Measurements from ENCODE around the gene CTPS2. TPM values are rescaled to one million over a fixed set of nuclear protein-coding genes. Genes with fewer than 3 reads are reported as not detected.
"Not testable (repeated sequence)": the region's sequence is repeated elsewhere in the genome, so short reads cannot be mapped to it uniquely, and the experiment has no call there.

The CTPS2 gene
- total and polyA plus RNA-seq, 8 donors = 10.2 to 56.5 (median 49.1) TPM

GRCh38 chrX:16635596-16635995 lies 76.9 kb downstream of the CTPS2 start:
- H3K4me1 ChIP-seq = no peaks in the 10 kb centered on the region
- H3K27me3 ChIP-seq = no peaks in the 10 kb centered on the region
- no peak overlapping the region for H3K4me3 ChIP-seq
- no peaks in the 10 kb centered on the region for H3K9me3 ChIP-seq
- ATAC-seq = no peak
- H3K27ac ChIP-seq = no peak overlapping the region
- TF ChIP-seq CTCF (IDR thresholded peaks at IDR 0.05) = no peak
- H3K36me3 ChIP-seq = peaks cover 0 to 8% of the 10 kb centered on the region in 2 donors
- no peak for DNase-seq
- intact Hi-C loops (cut with DNase I) = no loop called here

GRCh38 chrX:16635040-16635439 lies 77.4 kb downstream of the CTPS2 start:
- no peak overlapping the region for H3K4me3 ChIP-seq
- H3K27me3 ChIP-seq = no peaks in the 10 kb centered on the region
- H3K36me3 ChIP-seq = peaks cover 0 to 8% of the 10 kb centered on the region in 2 donors
- H3K4me1 ChIP-seq = no peaks in the 10 kb centered on the region
- no peak for DNase-seq
- intact Hi-C loops (cut with DNase I) = no loop called here
- no peaks in the 10 kb centered on the region for H3K9me3 ChIP-seq
- no peak overlapping the region for H3K27ac ChIP-seq
- no peak for TF ChIP-seq CTCF (IDR thresholded peaks at IDR 0.05)
- no peak for ATAC-seq

GRCh38 chrX:16633754-16634153 lies 78.7 kb downstream of the CTPS2 start:
- ATAC-seq (no peak), DNase-seq (no peak)
- Histone ChIP-seq H3K27ac (no peak overlapping the region), H3K4me1 (no peaks in the 10 kb centered on the region), H3K9me3 (no peaks in the 10 kb centered on the region), H3K36me3 (peaks cover 0 to 8% of the 10 kb centered on the region in 2 donors), H3K4me3 (no peak overlapping the region), H3K27me3 (no peaks in the 10 kb centered on the region)
- TF ChIP-seq CTCF (IDR thresholded peaks at IDR 0.05) = no peak
- intact Hi-C loops (cut with DNase I) = no loop called here

GRCh38 chrX:16629909-16630308 lies 82.6 kb downstream of the CTPS2 start:
- H3K27ac ChIP-seq = no peak overlapping the region
- ATAC-seq (no peak), DNase-seq (no peak)
- no peaks in the 10 kb centered on the region for H3K9me3 ChIP-seq
- H3K36me3 ChIP-seq = no peaks in the 10 kb centered on the region
- intact Hi-C loops (cut with DNase I) = no loop called here
- TF ChIP-seq CTCF (IDR thresholded peaks at IDR 0.05) = no peak
- H3K27me3 ChIP-seq = no peaks in the 10 kb centered on the region
- no peaks in the 10 kb centered on the region for H3K4me1 ChIP-seq
- no peak overlapping the region for H3K4me3 ChIP-seq

GRCh38 chrX:16628946-16629595 lies 83.4 kb downstream of the CTPS2 start:
- H3K27ac ChIP-seq = no peak overlapping the region
- no peaks in the 10 kb centered on the region for H3K27me3 ChIP-seq
- H3K4me1 ChIP-seq = no peaks in the 10 kb centered on the region
- intact Hi-C loops (cut with DNase I) = no loop called here
- peak; percentile 35 for ATAC-seq
- TF ChIP-seq CTCF (IDR thresholded peaks at IDR 0.05) = no peak
- no peaks in the 10 kb centered on the region for H3K9me3 ChIP-seq
- H3K36me3 ChIP-seq = no peaks in the 10 kb centered on the region
- H3K4me3 ChIP-seq = no peak overlapping the region
- no peak for DNase-seq

- H3K36me3 ChIP-seq; DNase-seq; H3K27ac ChIP-seq; H3K4me1 ChIP-seq; H3K27me3 ChIP-seq; H3K4me3 ChIP-seq; intact Hi-C loops (cut with DNase I); H3K9me3 ChIP-seq; ATAC-seq: not testable (repeated sequence)
Measured at GRCh38 chrX:16628511-16628910, 84.0 kb downstream of the CTPS2 start.

Data from left lung (tissue), 10 donors.